Ovary (tissue), 3 donors: Measurements from ENCODE around the gene FAT1.

Source experiments
- POLR2A ChIP-seq: fragments of 450-650 bp; IDR thresholded peaks from one replicate; pipeline ENCODE4 v1.6.1; 2017; ENCODE audit warnings: antibody characterized with exemption, mild to moderate bottlenecking, moderate library complexity
- TF ChIP-seq, protein P1 (sequence below), 3 donors: fragments of 450-650 bp in 2 of 3; fragments of 200-600 bp in 1 of 3; IDR thresholded peaks; one replicate each; pipeline versions ENCODE4 v1.5.1 to v1.8.0; 2016 to 2022; ENCODE audit warnings: antibody characterized with exemption in 3 of 3, mild to moderate bottlenecking in 1 of 3
- donor health status: DM: no; HTN: no; CAD: no.

DNA sequence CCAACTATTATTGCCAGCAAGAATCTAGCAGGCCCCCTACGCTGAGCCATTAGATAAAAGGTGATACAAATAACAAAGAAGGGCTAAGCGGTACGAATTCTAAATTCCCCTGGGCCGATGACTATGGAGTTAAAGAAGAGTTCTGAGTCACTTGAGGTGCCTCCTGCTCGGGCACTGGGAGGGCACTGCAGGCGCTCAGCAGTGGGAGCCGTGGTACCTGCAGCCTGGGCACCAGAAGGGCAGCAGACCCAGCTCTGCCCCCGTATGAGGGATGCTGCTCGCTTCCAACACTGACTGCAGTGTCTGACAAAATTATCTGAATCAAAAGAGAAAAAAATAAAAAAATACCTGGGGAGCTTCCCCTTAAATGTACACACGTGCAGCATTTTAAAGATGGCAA is 124.2 kb downstream of the FAT1 start:
- TF ChIP-seq POLR2A = no peak
- TF ChIP-seq, protein P1, sequence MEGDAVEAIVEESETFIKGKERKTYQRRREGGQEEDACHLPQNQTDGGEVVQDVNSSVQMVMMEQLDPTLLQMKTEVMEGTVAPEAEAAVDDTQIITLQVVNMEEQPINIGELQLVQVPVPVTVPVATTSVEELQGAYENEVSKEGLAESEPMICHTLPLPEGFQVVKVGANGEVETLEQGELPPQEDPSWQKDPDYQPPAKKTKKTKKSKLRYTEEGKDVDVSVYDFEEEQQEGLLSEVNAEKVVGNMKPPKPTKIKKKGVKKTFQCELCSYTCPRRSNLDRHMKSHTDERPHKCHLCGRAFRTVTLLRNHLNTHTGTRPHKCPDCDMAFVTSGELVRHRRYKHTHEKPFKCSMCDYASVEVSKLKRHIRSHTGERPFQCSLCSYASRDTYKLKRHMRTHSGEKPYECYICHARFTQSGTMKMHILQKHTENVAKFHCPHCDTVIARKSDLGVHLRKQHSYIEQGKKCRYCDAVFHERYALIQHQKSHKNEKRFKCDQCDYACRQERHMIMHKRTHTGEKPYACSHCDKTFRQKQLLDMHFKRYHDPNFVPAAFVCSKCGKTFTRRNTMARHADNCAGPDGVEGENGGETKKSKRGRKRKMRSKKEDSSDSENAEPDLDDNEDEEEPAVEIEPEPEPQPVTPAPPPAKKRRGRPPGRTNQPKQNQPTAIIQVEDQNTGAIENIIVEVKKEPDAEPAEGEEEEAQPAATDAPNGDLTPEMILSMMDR (IDR thresholded peaks at IDR 0.05) = no peak
